ENCODE data around the gene MACROD2. TPM values are rescaled to one million over a fixed set of nuclear protein-coding genes. Genes with fewer than 3 reads are reported as not detected.

The MACROD2 gene
- polyA plus RNA-seq, 6 donors from 2014 or later: 27.2 to 49.3 (median 36.4) TPM

- no peak overlapping the region for H3K27ac Mint-ChIP-seq
- no peaks in the 10 kb centered on the region for H3K36me3 Mint-ChIP-seq
- no peak for ATAC-seq (ENCODE audit: low read depth in 2 of 2)
- H3K4me1 Mint-ChIP-seq: no peaks in the 10 kb centered on the region
- H3K9me3 Mint-ChIP-seq: peaks cover 0 to 5% (median 3%) of the 10 kb centered on the region in 7 donors
- peaks cover 0 to 5% (median 0%) of the 10 kb centered on the region in 3 donors for H3K27me3 Mint-ChIP-seq
- DNase-seq: no peak
- no peak overlapping the region for H3K4me3 Mint-ChIP-seq
Observed at GRCh38 chr20:14507711-14508110, 512.4 kb downstream of the MACROD2 start.

DNA sequence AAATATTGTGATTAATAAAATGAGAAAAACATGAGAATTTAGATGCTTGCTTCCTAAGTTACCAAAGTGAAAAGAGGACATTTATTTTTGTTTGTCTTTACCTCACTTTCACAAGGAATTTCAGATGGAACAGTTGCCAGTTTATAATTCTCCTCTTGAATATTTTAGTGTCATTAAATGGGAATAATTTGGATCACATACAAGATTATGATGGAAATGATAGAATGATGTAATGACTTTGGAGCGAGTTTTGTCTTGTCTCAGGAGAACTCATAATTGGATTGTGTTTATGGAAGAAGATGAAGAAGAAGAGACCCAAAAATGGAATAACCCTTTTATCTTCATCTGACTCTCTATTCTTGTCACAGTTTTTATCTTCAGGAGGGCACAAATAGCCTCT is 515.0 kb downstream of the MACROD2 start:
- Mint-ChIP-seq H3K36me3 (no peaks in the 10 kb centered on the region), H3K4me1 (no peaks in the 10 kb centered on the region), H3K4me3 (no peak overlapping the region), H3K27ac (no peak overlapping the region), H3K27me3 (peaks cover 0 to 5% (median 0%) of the 10 kb centered on the region in 3 donors), H3K9me3 (peaks cover 0 to 5% (median 3%) of the 10 kb centered on the region in 7 donors)
- no peak for DNase-seq
- ATAC-seq (ENCODE audit: low read depth in 2 of 2): no peak

DNA sequence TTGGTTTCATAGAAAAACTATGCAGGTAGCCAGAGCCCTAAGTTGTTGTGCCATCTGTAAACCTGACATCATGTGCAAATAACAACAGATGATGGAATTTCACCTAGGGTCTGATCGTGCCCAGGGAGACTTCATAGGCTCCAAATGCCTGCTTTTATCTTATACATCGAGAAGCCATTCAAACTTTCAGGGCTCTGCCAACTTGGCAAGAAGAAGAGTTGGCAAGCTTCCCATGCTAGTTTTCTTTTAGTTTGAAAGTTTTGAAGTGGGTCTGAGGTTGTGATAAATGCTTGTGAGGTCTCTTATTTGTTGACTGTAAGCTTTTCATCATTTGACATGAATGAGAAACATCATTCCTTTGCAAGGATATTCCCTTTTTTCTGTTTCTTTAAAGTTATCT is 517.5 kb downstream of the MACROD2 start:
- Mint-ChIP-seq H3K9me3 (peaks cover 0 to 4% (median 1%) of the 10 kb centered on the region in 7 donors), H3K27ac (no peak overlapping the region)
- no peak for ATAC-seq (ENCODE audit: low read depth in 2 of 2)

DNA sequence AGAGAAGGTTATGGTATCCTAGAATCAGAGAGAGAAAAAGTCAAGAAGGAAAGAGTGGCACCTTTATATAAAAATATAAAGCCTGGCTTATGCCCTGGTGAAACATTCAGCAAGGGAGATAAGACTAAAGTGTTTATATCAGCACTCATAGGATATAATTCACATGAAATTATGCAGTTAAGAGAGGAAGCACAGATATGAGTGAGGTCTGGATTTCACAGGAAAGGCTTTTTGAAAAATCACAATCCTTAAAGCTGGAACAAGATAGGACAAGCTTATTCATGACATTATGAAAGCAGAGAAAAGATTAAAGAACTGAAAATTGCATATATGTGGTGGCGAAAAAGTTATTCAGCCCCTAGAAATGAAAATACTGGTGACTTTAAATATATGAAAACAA is 523.3 kb downstream of the MACROD2 start:
- DNase-seq (no peak), ATAC-seq (ENCODE audit: low read depth in 2 of 2) (no peak)
- Mint-ChIP-seq H3K4me3 (no peak overlapping the region), H3K4me1 (no peaks in the 10 kb centered on the region), H3K36me3 (no peaks in the 10 kb centered on the region), H3K9me3 (peaks cover 0 to 8% (median 0%) of the 10 kb centered on the region in 7 donors), H3K27me3 (peaks cover 0 to 6% (median 0%) of the 10 kb centered on the region in 3 donors), H3K27ac (no peak overlapping the region)

More for the DNA sequence above, 517.5 kb downstream of the MACROD2 start:
- no peak for DNase-seq
- no peak overlapping the region for H3K4me3 Mint-ChIP-seq
- no peaks in the 10 kb centered on the region for H3K4me1 Mint-ChIP-seq
- peaks cover 0 to 11% (median 0%) of the 10 kb centered on the region in 3 donors for H3K27me3 Mint-ChIP-seq
- H3K36me3 Mint-ChIP-seq: no peaks in the 10 kb centered on the region

- H3K36me3 Mint-ChIP-seq: no peaks in the 10 kb centered on the region
- ATAC-seq (ENCODE audit: low read depth in 2 of 2): no peak
- H3K4me1 Mint-ChIP-seq: no peaks in the 10 kb centered on the region
- DNase-seq: no peak
- peaks cover 0 to 8% (median 0%) of the 10 kb centered on the region in 7 donors for H3K9me3 Mint-ChIP-seq
- no peak overlapping the region for H3K27ac Mint-ChIP-seq
- H3K27me3 Mint-ChIP-seq: peaks cover 0 to 6% (median 0%) of the 10 kb centered on the region in 3 donors
- no peak overlapping the region for H3K4me3 Mint-ChIP-seq
Observed at GRCh38 chr20:14521016-14521415, 525.7 kb downstream of the MACROD2 start.

GRCh38 chr20:14521436-14521835 is 526.1 kb downstream of the MACROD2 start:
- DNase-seq (no peak), ATAC-seq (ENCODE audit: low read depth in 2 of 2) (no peak)
- Mint-ChIP-seq H3K4me1 (no peaks in the 10 kb centered on the region), H3K27me3 (peaks cover 0 to 6% (median 0%) of the 10 kb centered on the region in 3 donors), H3K36me3 (no peaks in the 10 kb centered on the region), H3K4me3 (no peak overlapping the region), H3K27ac (no peak overlapping the region), H3K9me3 (peaks cover 0 to 8% (median 0%) of the 10 kb centered on the region in 7 donors)

DNA sequence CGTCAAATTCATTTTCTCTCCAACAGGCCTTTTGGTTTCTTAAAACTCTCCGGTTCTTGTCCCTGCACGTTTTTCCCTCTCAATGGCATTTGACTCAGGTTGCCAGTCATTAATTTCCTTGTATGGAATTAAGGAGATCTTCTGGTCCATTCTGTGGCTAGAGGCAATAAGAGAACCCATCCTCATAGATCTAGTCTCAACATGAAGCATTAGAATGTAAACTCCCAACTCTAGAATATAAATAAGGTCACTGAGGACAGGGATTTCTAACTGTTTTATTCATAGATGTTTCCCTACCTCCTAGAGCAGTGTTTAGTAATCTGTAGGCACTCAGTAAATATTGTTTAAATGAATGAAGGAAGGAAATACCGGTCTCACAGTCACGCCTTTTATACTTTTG is 527.3 kb downstream of the MACROD2 start:
- peaks cover 0 to 8% (median 0%) of the 10 kb centered on the region in 7 donors for H3K9me3 Mint-ChIP-seq
- no peaks in the 10 kb centered on the region for H3K27me3 Mint-ChIP-seq
- H3K27ac Mint-ChIP-seq: no peak overlapping the region
- no peak overlapping the region for H3K4me3 Mint-ChIP-seq
- no peak for ATAC-seq (ENCODE audit: low read depth in 2 of 2)
- no peaks in the 10 kb centered on the region for H3K36me3 Mint-ChIP-seq
- no peaks in the 10 kb centered on the region for H3K4me1 Mint-ChIP-seq
- DNase-seq: no peak

- no peaks in the 10 kb centered on the region for H3K27me3 Mint-ChIP-seq
- no peak overlapping the region for H3K4me3 Mint-ChIP-seq
- DNase-seq: no peak
- H3K4me1 Mint-ChIP-seq: no peaks in the 10 kb centered on the region
- peaks cover 0 to 8% (median 0%) of the 10 kb centered on the region in 7 donors for H3K9me3 Mint-ChIP-seq
- no peak for ATAC-seq (ENCODE audit: low read depth in 2 of 2)
- no peak overlapping the region for H3K27ac Mint-ChIP-seq
- H3K36me3 Mint-ChIP-seq: no peaks in the 10 kb centered on the region
Observed at GRCh38 chr20:14523090-14523489, 527.8 kb downstream of the MACROD2 start.

DNA sequence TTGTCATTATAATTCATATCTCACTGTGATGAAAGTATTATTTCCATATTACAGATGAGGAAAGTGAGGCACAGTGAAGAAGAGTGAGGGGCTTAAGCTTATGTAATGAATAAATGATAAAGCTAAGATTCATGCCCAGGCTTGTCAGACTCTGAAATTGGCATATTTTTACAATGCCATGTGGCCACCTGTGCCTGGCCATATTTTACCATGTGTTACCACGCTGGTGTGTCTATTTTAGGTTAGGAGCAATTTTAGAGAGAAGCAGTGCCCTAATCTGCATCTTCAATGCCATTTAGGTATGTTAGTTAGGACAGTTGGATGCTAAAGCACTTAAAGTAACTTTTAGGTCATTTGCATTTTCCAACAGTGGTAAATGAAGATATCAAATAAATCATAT is 530.1 kb downstream of the MACROD2 start:
- H3K27me3 Mint-ChIP-seq: no peaks in the 10 kb centered on the region
- peaks cover 0 to 12% (median 0%) of the 10 kb centered on the region in 7 donors for H3K9me3 Mint-ChIP-seq
- no peaks in the 10 kb centered on the region for H3K4me1 Mint-ChIP-seq
- no peak overlapping the region for H3K4me3 Mint-ChIP-seq
- DNase-seq (no peak), ATAC-seq (ENCODE audit: low read depth in 2 of 2) (no peak)
- H3K27ac Mint-ChIP-seq: no peak overlapping the region
- no peaks in the 10 kb centered on the region for H3K36me3 Mint-ChIP-seq

GRCh38 chr20:14526891-14527290 is 531.6 kb downstream of the MACROD2 start:
- ATAC-seq (ENCODE audit: low read depth in 2 of 2): no peak
- no peak overlapping the region for H3K27ac Mint-ChIP-seq
- H3K27me3 Mint-ChIP-seq: no peaks in the 10 kb centered on the region
- DNase-seq: no peak
- peaks cover 0 to 4% (median 0%) of the 10 kb centered on the region in 7 donors for H3K9me3 Mint-ChIP-seq
- H3K4me3 Mint-ChIP-seq: peak overlapping the region in 1 of 8 donors; percentile 49
- no peaks in the 10 kb centered on the region for H3K36me3 Mint-ChIP-seq
- H3K4me1 Mint-ChIP-seq: no peaks in the 10 kb centered on the region

GRCh38 chr20:14531786-14532185 is 536.5 kb downstream of the MACROD2 start:
- H3K36me3 Mint-ChIP-seq: no peaks in the 10 kb centered on the region
- H3K27ac Mint-ChIP-seq: no peak overlapping the region
- no peak for ATAC-seq (ENCODE audit: low read depth in 2 of 2)
- H3K4me3 Mint-ChIP-seq: no peak overlapping the region
- no peaks in the 10 kb centered on the region for H3K4me1 Mint-ChIP-seq
- H3K9me3 Mint-ChIP-seq: peaks cover 0 to 4% (median 0%) of the 10 kb centered on the region in 7 donors
- DNase-seq: no peak
- H3K27me3 Mint-ChIP-seq: no peaks in the 10 kb centered on the region

DNA sequence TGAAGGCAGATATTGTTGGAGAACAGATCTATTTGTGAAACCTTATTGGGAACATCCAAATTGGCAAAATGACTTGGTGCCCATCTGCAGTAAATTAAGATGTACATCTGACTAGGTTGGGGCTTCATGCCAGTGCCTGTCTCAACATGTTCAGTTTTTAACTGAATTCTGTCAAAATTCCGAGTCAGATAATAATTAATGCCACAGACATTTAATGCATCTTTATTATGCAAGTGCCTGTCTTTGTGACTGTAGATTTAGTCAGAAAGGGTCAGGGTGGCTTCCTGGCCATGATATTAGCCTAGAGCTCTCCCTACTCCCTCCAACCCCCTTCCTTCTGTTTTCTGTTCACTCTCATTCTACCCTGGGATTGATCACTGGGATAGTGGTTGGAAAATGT is 541.4 kb downstream of the MACROD2 start:
- H3K9me3 Mint-ChIP-seq: peaks cover 0 to 6% (median 0%) of the 10 kb centered on the region in 7 donors

DNA sequence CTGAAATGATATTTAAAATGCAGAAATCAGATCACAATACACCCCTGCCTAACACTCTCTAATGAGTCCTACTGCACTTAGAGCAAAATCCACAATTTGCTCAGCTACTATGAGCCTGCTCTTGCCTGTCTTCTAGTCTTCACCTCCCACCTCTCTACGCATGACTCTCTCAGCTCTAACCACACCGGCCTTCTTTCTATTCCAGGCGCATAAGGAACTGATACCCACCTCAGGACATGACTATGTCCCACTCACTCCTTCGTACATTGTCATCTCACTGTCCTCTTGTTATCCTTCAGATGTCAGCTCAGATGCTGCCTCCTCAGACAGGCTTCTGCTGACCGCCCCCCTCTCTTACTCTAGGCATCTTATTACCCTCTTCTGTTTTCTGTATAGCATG is 543.1 kb downstream of the MACROD2 start:
- Mint-ChIP-seq H3K9me3 (peaks cover 0 to 6% (median 0%) of the 10 kb centered on the region in 7 donors), H3K27me3 (peaks cover 0 to 8% (median 3%) of the 10 kb centered on the region in 3 donors), H3K4me1 (peaks cover 0 to 6% (median 0%) of the 10 kb centered on the region in 3 donors), H3K27ac (no peak overlapping the region), H3K4me3 (peak overlapping the region in 1 of 8 donors; percentile 36), H3K36me3 (no peaks in the 10 kb centered on the region)
- DNase-seq: no peak
- ATAC-seq (ENCODE audit: low read depth in 2 of 2): no peak

More for the DNA sequence above, 541.4 kb downstream of the MACROD2 start:
- peaks cover 0 to 6% (median 0%) of the 10 kb centered on the region in 3 donors for H3K4me1 Mint-ChIP-seq
- DNase-seq: no peak
- H3K27ac Mint-ChIP-seq: no peak overlapping the region
- H3K36me3 Mint-ChIP-seq: no peaks in the 10 kb centered on the region
- H3K27me3 Mint-ChIP-seq: peaks cover 0 to 8% (median 3%) of the 10 kb centered on the region in 3 donors
- H3K4me3 Mint-ChIP-seq: no peak overlapping the region
- no peak for ATAC-seq (ENCODE audit: low read depth in 2 of 2)

DNA sequence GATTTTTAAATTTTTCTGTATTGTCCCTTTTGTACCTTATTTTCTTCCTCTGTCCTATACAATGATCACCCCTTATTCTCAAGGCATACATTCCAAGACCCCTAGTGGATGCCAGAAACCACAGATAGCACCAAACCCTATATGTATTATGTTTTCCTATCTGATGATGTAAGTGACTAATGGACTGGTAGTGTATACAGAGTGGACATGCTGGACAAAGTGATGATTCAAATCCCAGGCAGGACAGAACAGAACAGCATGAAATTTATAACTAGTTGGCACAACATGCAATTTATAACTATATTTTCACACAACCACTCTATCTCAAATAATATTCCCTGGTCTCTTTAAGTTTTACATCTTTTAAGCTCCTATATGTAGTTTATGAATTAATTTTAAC is 547.7 kb downstream of the MACROD2 start:
- no peak for ATAC-seq (ENCODE audit: low read depth in 2 of 2)
- peaks cover 0 to 6% (median 0%) of the 10 kb centered on the region in 7 donors for H3K9me3 Mint-ChIP-seq
- no peak overlapping the region for H3K27ac Mint-ChIP-seq
- peaks cover 0 to 6% (median 0%) of the 10 kb centered on the region in 3 donors for H3K4me1 Mint-ChIP-seq
- no peaks in the 10 kb centered on the region for H3K36me3 Mint-ChIP-seq
- peaks cover 0 to 8% (median 3%) of the 10 kb centered on the region in 3 donors for H3K27me3 Mint-ChIP-seq
- no peak for DNase-seq
- H3K4me3 Mint-ChIP-seq: no peak overlapping the region

DNA sequence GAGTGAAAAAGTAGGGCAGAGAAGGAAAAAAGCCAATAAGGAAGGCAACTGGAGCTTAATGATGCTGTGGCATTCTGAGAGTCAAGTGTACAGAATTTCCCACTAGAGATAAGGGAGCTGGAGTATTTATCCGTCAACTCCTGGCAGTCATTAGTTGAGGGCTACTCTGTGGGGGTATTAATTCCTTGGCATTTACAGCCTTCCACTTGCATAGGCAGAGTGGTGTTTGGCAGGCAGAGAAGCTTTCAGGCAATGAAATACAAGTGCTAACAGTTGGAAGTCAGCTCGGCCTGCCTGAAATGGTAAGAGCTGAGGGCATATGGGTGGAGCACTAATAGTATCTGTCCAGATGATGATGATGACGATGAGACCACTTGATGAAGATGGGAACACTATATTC is 549.4 kb downstream of the MACROD2 start:
- H3K4me1 Mint-ChIP-seq: no peaks in the 10 kb centered on the region
- no peaks in the 10 kb centered on the region for H3K36me3 Mint-ChIP-seq
- no peak for ATAC-seq (ENCODE audit: low read depth in 2 of 2)
- DNase-seq: no peak
- no peaks in the 10 kb centered on the region for H3K27me3 Mint-ChIP-seq
- no peak overlapping the region for H3K4me3 Mint-ChIP-seq
- H3K27ac Mint-ChIP-seq: no peak overlapping the region
- H3K9me3 Mint-ChIP-seq: no peaks in the 10 kb centered on the region
